AG20443 (cell line): ENCODE data around the gene CTRL.
A peak's percentile ranks its signal among the peaks of the same experiment; 100 is the strongest.
"Not testable (repeated sequence)": the region's sequence is repeated elsewhere in the genome, so short reads cannot be mapped to it uniquely, and the experiment has no call there.

Experiments used
- DNase-seq: peaks from one replicate; pipeline ENCODE4 v3.0.0; 2012; ENCODE audit warnings: low spot score, mixed read lengths

CTRL gene

GRCh38 chr16:67941469-67942199, 10.0 kb upstream of the CTRL start:
- DNase-seq: no peak

GRCh38 chr16:67940446-67941089, 8.9 kb upstream of the CTRL start:
- DNase-seq: no peak

DNA sequence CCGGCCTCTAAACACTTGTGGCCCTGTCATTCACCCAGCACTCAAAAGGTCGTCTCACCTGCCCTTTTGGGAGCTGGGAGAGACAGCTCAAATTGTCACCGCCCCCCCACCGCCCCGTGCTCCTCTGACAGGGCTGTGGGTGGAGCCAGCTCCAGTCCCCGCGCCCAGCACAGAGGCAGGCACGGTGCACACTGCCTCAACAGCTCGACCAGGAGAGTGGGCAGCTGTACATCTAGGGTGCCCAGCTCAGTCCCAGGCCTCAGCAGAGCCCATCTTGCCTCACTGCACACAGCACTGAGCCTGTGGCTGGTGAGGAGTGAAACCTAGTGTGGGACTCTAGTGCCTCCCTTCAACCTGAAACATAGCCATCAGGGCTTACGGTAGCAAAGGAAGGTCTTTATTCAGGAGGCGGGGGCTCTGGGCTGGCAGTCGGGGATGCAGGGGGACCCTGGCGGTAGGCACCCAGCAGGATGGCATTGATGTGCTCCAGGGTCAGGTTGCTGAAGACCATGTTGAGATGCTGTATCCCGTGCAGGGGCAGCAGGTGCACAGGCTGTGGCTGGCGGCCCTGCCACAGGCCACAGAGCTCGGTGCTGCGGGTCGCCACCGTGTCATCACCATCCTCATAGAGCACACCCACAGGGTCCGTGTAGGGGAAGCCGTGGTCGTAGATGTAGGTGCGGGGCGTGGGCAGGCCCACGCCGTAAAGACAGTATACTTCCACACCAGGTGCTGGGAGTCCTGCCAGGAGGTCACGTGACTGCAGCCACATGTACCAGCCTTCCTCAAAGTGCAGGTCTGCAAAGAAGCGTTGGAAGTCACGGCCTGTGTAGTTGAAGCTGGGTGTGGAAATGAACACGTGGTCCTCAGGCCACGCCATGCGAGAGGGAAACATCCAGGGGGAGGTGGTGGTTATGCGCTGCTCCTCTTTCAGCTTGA, 8.1 kb upstream of the CTRL start:
- no peak for DNase-seq

GRCh38 chr16:67937713-67938112, 6.1 kb upstream of the CTRL start:
- DNase-seq: not testable (repeated sequence)

GRCh38 chr16:67936880-67937605, 5.4 kb upstream of the CTRL start:
- DNase-seq: no peak

DNA sequence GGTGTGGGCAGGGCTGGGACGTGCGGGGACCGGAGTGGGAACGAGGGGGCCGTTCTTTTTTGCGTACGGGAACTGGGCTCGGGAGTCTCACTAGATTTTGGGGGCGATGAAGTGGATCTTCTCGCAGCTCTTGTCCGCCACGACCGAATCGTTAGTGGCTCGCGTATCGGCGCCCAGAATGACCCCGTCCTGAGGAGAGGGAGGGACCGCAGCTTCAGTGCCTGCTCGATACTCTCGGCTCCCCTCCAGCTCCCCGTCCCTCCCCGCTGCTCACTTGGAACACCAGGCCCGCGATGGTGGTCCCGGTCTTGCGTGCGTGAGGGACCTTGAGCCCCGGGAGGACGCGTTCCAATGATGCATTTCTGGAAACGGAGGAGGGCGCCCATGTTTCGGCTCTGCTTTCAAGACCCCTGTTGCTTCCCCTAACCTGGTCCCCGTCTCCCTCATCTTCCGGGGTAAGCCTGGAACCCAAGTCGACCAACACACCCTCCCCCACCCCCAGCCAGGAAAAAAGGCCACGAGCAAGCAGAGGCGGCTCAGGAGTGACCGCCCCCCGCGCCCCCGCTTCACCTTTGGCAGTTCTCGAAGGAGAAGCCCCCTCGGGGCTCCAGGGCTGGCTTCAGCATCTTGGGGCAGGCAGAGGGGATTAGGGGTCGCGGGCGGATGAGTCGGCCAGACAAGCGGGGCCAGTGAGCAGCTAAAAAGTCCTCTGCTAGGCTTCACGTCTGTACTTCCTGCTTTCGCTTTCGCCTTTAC, 4.6 kb upstream of the CTRL start, which contains the start of gene PSMB10:
Gene PSMB10, minus strand, starts transcription at position 727 of the 756 bp plus-strand sequence. Its CDS starts 101 bp downstream, at position 626.
- DNase-seq: peak; percentile 70

GRCh38 chr16:67935402-67936123, 3.9 kb upstream of the CTRL start:
- peak; percentile 97 for DNase-seq

- no peak for DNase-seq
Observed at GRCh38 chr16:67935101-67935401, 3.4 kb upstream of the CTRL start.

- DNase-seq: no peak
Observed at GRCh38 chr16:67934306-67935100, 2.8 kb upstream of the CTRL start.

DNA sequence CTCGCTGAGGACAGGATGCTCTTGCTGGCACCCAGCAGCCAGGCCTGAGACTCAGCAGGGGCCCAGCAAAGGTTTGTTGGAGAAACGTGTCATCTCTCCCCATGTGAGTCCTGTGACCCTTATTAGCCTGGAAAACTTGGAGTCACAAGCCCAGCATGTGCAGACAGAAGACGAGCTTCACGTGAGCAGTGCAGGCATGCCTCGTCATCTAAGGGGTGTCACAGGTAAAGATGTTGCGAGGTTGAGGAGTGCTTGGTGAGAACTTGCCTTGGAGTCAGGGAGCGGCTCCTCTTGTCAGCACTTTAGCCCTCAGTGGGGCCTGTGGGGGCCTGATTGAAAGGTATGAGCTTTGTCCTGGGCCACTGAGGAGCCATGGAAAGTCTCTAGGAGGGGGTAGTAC, 2.1 kb upstream of the CTRL start:
- no peak for DNase-seq

GRCh38 chr16:67932462-67932840, 789 bp upstream of the CTRL start:
- no peak for DNase-seq

DNA sequence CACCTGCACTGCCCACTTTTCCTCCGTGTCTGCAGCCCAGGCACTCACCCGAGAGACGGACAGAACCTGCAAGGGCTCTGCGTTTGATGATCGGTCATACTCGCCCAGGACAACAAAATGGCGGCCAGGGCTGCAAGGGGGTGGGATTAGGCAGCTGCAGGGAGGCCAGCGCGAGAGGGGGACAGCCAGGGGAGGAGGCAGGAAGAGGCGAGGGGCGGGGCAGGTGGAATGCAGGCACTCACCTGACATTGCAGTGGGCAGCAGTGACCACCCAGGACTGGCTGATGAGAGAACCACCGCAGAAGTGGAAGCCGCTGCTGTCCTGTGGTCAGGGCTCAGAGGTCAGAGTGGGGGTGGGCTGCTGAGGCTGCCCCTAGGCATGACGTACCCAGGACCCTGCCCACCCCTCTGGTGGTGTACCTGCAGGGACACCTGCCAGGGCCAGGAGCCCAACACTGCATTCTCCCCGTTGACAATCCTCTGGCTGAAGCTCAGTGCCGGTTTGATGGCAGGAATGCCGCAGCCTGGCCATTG, 917 bp downstream of the CTRL start:
- no peak for DNase-seq

DNA sequence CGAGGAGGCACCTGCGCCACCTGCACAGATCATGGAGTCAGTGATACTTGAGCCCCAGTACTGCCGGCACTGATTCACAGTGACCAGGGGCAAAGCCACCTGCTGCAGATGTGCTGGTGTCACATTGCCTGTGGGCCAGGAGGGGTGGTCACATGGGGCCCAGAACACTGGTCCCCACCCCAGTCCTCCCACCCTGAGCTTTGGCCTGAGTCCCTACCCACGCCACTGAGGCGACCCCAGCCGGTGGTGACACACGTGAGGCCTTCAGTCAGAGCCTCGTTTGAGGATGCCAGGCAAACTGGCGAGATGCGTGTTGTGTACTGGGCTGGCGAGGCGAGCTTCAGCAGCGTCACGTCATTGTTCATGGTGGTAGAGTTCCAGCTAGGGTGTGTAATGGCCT, 1.5 kb downstream of the CTRL start:
- DNase-seq: no peak

- DNase-seq: peak; percentile 88
Observed at GRCh38 chr16:67928561-67929364, 2.9 kb downstream of the CTRL start.

- DNase-seq: no peak
Observed at GRCh38 chr16:67928147-67928546, 3.5 kb downstream of the CTRL start.

GRCh38 chr16:67927131-67927941, 4.3 kb downstream of the CTRL start:
- DNase-seq: no peak

DNA sequence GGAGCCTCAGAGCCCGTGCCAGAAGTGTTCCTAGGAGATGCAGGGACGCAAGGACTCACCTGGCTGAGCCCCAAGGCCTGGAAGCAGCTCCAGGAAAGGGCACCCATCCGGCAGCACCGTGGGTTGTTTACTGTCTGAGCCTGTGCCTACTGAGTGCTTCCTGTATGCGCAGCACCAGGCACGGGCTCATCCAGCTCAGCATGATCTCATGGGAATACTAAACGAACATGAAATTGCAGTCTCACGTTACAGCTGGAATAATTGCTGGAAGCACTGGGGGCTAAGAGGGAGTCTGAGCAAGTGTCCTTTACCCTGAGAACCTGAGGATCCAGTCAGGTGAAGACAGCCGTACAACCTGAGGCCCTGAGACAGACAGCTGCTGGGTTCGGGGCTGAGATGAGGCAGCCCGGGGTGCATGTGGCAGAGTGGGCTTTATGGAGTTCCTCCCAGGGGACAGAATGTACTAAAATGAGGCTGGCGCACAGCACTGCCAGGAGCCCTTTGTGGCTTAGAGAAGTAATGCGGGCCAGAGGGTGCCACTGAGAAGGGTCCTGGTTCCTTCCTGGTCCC, 5.4 kb downstream of the CTRL start:
- no peak for DNase-seq
